Cardiac fibroblast (primary cell): ENCODE data around the gene RMDN2.
"Not testable (repeated sequence)": the region's sequence is repeated elsewhere in the genome, so short reads cannot be mapped to it uniquely, and the experiment has no call there.

Source experiments
- DNase-seq, 2 donors: peaks; one replicate each; pipeline versions ENCODE4 v3.0.0 to v3.0.0-alpha.2; 2010; ENCODE audit warnings: low read depth in 2 of 2
- H3K4me3 ChIP-seq, 2 donors: replicated peaks in 1 of 2; 1 replicate in 1 of 2; 2 replicates in 1 of 2; pipeline ENCODE4 v1.5.1; 2011; ENCODE audit warnings: low read depth in 2 of 2, low read length in 2 of 2, mild to moderate bottlenecking in 2 of 2, moderate library complexity in 1 of 2
- TF ChIP-seq, protein P1 (sequence below): IDR thresholded peaks from one replicate; pipeline ENCODE4 v1.5.1; 2011; ENCODE audit warnings: low read depth, mild to moderate bottlenecking, low read length, inconsistent platforms

Gene RMDN2

DNA sequence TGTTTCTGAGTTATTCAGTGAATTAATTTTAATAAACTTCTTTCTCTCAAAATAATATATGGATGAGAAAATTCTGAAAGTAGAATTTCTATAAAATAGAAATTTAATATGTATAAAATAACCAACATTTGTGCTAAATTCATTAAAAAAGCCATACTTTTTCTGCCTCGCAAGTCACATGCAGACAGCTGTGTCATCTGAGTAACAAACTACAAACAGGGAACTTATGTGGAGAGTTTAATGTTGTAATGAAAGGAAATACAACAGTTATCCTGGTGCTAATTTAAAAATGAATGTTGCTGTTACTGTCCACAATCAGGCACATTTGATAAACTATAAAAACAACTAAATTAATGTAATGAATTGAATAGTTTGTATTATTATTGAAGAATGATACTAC lies 22.2 kb downstream of the RMDN2 start:
- no peak for DNase-seq
- H3K4me3 ChIP-seq, result no peak overlapping the region
- TF ChIP-seq, protein P1, sequence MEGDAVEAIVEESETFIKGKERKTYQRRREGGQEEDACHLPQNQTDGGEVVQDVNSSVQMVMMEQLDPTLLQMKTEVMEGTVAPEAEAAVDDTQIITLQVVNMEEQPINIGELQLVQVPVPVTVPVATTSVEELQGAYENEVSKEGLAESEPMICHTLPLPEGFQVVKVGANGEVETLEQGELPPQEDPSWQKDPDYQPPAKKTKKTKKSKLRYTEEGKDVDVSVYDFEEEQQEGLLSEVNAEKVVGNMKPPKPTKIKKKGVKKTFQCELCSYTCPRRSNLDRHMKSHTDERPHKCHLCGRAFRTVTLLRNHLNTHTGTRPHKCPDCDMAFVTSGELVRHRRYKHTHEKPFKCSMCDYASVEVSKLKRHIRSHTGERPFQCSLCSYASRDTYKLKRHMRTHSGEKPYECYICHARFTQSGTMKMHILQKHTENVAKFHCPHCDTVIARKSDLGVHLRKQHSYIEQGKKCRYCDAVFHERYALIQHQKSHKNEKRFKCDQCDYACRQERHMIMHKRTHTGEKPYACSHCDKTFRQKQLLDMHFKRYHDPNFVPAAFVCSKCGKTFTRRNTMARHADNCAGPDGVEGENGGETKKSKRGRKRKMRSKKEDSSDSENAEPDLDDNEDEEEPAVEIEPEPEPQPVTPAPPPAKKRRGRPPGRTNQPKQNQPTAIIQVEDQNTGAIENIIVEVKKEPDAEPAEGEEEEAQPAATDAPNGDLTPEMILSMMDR, result no peak

DNA sequence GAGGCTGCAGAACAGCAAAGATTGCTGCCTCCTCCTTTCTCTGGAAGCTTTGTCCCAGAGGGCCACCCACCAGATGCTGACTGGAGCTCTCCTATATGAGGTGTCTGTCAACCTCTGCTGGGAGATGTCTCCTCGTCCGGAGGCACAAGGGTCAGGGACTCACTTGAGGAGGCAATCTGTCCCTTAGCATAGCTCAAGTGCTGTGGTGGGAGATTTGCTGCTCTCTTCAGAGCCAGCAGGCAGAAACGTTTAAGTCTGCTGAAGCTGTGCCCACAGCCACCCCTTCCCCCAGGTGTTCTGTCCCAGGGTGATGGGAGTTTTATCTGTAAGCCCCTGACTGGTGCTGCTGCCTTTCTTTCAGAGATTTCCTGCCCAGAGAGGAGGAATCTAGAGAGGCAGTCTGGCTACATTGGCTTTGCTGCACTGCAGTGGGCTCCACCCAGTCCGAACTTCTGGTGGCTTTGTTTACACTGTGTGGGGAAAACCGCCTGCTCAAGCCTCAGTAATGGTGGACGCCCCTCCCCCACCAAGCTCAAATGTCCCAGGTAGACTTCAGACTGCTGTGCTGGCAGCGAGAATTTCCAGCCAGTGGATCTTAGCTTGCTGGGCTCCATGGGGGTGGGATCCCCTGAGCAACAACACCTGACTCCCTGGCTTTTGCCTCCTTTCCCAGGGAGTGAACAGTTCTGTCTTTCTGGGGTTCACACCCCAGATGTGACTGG lies 37.1 kb downstream of the RMDN2 start:
- not testable (repeated sequence) for DNase-seq, H3K4me3 ChIP-seq

DNA sequence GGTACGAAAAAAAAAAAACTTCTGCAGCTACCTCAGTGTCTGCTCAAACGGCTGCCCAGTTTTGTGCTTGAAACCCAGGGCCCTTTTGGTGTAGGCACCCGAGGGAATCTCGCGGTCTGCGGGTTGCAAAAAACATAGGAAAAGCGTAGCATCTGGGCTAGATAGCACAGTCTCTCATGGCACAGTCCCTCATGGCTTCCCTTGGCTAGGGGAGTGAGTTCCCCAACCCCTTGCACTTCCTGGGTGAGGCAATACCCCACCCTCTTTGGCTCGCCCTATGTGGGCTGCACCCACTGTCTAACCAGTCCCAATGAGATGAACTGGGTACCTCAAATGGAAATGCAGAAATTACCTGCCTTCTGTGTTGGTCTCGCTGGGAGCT lies 37.6 kb downstream of the RMDN2 start:
- DNase-seq, H3K4me3 ChIP-seq: not testable (repeated sequence)

DNA sequence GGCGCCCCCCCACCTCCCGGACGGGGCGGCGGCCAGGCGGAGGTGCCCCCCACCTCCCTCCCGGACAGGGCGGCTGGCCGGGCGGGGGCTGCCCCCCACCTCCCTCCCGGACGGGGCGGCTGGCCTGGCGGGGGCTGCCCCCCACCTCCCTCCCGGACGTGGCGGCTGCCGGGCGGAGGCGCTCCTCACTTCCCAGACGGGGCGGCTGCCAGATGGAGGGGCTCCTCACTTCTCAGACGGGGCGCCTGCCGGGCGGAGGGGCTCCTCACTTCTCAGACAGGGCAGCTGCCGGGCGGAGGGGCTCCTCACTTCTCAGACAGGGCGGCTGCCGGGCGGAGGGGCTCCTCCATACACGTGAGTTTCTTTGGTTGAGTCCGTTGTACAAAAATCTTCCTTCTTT lies 38.8 kb downstream of the RMDN2 start:
- not testable (repeated sequence) for DNase-seq, H3K4me3 ChIP-seq

DNA sequence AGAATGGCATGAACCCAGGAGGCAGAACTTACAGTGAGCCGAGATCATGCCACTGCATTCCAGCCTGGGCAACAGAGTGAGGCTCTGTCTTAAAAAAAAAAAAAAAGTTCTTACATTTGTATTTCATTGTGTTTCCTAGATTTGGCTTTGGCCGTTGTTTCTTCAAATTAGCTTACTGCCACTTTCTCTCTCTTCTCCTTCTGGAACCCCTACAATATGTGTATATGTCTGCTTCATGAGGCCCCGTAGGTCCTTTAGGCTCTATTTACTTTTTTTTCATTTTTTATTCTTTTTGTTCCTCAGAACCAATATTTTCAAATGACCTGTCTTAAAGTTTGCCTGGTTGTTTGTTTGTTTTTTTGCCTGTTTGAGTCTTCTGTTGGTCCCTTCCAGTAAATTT lies 41.2 kb downstream of the RMDN2 start:
- no peak overlapping the region for H3K4me3 ChIP-seq
- no peak for DNase-seq
- TF ChIP-seq, protein P1, result no peak

DNA sequence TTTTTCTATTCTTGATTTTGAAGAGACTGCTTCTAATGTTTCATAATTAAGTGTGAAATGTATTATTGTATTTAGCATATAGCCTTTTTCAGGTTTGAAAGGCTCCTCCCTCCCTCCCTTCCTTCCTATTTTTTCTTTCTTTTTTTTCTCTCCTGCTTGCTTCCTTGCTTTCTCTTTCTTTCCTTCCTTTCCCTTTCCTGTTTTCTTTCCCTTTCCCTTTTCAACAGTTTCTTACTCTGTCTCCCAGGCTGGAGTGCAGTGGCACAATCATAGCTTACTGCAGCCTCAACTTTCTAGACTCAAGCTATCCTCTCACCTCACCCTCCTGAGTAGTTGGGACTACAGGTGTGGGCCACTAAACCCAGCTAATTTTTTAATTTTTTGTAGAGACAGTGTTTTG lies 44.6 kb downstream of the RMDN2 start:
- TF ChIP-seq, protein P1, result no peak
- no peak for DNase-seq
- H3K4me3 ChIP-seq, result no peak overlapping the region

DNA sequence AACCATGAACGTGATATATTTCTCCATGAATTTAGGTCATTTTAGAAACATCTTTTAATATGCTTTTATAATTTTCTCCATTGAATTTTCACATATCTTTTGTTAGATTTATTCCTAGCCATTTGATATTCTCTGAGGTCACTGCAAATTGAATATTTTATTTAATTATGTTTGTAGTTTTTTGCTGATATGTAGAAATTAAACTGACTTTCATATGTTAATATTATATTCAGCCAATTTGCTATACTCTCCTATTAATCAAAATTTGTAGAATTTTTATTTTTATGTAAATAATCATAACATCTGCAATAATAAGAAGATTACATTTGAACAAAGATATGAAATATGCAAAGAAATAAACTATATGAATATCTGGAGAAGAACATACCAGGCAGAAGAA lies 46.9 kb downstream of the RMDN2 start:
- no peak for DNase-seq
- TF ChIP-seq, protein P1, result no peak
- no peak overlapping the region for H3K4me3 ChIP-seq

DNA sequence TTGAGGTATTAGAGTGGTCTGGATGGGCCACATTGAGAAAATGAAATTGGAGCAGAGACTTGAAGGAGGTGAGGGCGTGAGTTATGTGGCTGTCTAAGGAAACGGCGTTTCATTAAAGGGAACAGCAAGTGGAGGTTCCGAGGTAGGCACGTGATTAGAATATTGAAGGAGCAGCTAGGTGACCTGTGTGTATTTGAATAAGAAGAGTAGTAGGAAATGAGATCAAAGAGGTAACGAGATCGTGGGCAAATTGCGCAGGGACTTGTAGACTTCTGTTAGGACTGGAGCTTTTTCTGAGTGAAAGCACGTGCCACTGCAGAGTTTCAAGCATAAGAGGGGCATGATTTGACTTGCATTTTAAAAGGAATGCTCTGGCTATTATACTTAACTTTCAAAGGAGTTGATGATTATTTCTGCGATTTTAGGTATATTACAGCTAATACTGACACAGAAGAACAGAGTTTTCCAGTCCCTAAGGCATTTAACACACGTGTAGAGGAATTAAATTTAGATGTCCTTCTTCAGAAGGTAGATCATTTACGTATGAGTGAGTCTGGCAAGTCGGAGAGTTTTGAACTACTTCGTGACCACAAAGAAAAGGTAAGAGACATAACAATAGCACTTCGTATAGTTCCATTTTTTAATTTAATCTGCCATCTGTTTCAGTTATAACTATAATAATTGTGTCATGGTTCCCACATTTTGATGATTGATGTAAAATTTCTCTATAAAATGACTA lies 48.7 kb downstream of the RMDN2 start:
- no peak overlapping the region for H3K4me3 ChIP-seq
- TF ChIP-seq, protein P1, result no peak
- DNase-seq, result no peak
